Measurements from ENCODE around the gene EFCAB12.

DNA sequence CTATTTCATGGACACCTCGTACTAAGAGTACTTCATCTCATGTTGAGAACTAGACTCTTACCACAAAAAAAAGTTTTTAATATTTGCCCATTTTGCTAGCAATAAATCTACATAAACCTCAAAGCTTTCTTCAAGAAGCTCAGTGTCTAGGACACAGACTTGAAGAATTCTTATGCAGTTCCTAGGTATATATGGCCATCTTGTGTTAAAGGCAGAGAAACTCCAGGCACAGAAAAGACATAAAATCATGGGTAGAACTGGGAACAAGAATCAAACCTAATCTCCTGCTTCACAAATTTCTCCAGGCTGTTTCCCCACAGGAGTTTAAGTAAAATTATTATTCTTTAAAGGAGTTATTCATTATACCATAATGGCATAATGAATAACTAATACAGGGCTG, 6.9 kb upstream of the EFCAB12 start:
- TF ChIP-seq, protein P1, sequence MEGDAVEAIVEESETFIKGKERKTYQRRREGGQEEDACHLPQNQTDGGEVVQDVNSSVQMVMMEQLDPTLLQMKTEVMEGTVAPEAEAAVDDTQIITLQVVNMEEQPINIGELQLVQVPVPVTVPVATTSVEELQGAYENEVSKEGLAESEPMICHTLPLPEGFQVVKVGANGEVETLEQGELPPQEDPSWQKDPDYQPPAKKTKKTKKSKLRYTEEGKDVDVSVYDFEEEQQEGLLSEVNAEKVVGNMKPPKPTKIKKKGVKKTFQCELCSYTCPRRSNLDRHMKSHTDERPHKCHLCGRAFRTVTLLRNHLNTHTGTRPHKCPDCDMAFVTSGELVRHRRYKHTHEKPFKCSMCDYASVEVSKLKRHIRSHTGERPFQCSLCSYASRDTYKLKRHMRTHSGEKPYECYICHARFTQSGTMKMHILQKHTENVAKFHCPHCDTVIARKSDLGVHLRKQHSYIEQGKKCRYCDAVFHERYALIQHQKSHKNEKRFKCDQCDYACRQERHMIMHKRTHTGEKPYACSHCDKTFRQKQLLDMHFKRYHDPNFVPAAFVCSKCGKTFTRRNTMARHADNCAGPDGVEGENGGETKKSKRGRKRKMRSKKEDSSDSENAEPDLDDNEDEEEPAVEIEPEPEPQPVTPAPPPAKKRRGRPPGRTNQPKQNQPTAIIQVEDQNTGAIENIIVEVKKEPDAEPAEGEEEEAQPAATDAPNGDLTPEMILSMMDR (IDR thresholded peaks at IDR 0.05) = no peak
- TF ChIP-seq POLR2AphosphoS5 (IDR thresholded peaks at IDR 0.05; ENCODE audit: low read depth, low read length) = no peak

Measured in Panc1 (cell line).